IPS-NIHi11 (cell line): Measurements from ENCODE around the gene TMTC3.
"Not testable (repeated sequence)": the region's sequence is repeated elsewhere in the genome, so short reads cannot be mapped to it uniquely, and the experiment has no call there.

Experiments used
- DNase-seq: peaks from one replicate; pipeline ENCODE4 v3.0.0; 2012; ENCODE audit warnings: mixed read lengths, low spot score

Gene TMTC3

DNA sequence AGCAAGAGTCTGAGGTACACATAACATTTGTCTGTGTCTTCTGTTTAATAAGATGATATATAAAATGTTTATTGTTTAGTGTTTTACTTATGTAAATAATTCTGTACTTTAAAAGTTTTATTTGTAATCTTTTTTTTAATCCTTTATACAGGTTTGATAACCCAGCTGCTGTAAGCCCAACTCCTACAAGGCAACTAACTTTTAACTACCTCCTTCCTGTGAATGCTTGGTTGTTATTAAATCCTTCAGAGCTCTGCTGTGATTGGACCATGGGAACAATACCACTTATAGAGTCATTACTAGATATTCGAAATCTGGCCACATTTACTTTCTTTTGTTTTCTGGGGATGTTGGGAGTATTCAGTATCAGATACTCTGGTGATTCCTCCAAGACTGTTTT is 24.1 kb downstream of the TMTC3 start:
- no peak for DNase-seq

DNA sequence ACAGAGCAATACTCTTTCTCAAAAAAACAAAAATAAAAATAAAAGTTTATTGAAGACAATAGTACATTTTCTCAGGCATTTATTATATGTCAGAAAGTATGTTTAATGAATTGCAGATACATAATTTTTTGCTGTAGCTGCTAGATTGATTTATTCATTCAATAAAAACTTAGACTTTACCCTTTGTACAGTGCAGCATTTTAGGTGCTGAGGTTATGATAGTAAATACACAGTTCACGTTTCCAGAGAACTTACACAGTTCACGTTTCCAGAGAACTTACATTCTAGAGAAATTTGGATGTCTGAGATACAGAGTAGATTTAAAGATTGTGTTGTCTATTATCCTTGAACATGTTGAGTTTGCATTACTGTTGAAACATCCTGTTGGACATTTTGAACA is 25.3 kb downstream of the TMTC3 start:
- no peak for DNase-seq

DNA sequence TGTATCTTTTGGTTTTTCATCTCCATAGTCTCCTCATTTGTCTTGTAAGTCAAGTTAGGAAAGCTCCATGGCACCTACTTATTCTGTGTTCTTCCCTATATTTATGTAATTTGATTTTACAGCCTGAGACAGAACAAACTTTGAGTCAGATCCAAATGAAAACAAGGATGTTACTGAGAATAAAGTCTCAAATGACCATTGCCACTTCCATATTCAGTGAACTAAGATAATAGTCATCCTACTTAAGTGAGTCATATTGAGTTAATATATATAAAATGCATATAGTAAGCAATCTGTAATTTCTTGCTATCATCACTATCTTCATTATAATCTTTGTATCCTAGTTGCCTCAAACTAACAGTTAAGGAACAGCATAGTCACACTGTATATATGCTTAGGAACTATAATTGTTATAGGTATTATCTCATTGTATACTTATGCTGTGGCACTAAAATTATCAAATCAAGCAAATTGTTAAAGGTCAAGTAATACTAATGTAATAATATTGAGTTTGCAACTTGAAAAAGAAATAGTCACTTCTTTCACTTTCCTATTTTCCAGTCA is 30.8 kb downstream of the TMTC3 start:
- no peak for DNase-seq

DNA sequence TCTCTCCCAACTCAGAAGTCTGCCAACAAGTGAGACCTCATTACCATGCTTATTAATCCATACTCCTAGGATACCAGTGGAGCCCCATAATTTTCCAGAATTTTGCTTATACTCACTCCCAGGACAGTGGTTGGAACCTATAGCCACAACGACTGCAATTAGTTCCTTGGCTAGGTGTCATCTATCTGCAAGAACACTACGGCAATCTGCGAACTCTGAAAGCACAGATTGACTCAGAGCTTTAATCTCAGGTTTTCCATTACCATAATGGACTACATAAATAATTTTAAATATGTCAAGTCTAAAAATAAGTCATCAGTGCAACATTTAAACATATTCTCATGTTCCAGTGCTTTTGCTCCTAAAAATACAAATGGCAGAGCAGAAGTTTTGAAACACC is 33.4 kb downstream of the TMTC3 start:
- DNase-seq = no peak

DNA sequence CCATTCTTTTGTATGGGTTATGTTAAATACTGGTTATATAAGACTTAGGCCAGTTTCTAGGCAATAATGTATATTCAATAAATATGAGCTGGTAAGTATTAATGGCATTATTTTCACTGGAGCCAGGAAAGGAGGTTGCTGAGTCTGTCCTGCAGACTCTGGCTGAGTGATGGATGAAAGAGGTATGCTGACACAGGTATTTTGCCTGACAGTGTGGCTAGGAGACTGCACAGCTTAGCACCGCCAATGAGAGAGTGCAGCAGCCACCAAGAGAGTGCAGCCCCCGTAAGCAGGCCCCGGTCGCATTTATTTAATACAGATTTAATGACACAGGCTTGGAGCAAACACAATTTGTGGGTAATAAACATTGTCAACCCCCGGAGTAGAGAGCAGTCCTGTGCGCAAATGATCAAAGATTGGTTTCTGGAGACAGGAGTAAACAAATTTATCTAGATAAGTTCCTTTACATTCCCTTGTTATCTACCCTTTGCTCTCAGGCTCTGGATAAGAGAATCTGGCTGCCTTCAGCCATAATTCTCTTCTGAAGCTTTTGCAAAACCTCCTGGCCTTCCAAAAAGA is 37.4 kb downstream of the TMTC3 start:
- no peak for DNase-seq

DNA sequence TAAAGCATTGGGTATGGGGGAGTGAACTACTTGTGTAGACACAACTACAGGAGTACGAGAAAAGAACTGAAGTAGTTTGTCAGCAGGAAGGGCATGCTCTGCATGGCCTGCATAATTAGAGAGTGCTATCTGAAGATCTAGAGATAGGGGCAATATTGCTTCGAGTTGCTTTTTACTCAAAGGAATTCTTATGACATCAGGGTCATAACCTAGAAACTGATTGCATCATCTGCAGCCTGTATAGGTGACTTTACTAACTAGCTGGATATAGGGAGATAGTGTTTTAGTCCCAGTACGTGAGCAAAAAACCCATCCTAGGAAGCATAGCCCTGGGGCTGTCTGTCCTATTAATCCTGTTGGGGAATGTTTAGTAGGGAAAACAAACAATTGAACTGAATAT is 39.8 kb downstream of the TMTC3 start:
- DNase-seq = no peak

DNA sequence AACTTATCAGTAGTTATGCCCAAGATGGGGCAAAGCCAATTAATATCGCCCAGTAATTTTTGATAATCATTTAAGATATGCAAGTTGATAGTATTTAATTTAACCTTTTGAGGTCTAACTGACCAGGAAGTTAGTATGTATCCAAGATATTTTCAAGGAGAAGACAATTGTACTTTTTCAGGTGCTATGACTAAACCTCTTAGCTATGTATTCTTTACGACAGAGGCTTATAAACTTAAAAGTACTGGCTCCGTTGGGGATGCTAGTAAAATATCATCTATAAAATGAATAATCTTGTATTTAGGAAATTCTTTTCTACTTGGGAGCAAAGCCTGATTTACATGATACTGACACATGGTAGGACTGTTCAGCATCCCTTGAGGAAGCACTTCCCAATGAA is 40.3 kb downstream of the TMTC3 start:
- DNase-seq = no peak

DNA sequence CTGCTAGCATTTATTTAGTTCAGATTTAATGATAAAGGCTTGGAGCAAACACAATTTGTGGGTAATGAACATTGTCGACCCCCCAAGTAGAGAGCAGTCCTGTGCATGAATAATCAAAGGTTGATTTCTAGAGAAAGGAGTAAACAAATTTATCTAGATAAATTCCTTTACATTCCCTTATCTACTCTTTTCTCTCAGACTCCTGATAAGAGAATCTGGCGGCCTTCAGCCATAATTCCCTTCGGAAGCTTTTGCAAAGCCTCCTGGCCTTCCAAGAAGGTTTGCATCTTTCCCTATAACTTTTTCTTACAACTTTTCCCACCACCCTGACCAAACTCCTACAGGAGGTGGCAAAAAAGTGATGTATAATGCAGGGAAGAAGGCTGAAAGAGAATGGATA is 42.1 kb downstream of the TMTC3 start:
- no peak for DNase-seq

DNA sequence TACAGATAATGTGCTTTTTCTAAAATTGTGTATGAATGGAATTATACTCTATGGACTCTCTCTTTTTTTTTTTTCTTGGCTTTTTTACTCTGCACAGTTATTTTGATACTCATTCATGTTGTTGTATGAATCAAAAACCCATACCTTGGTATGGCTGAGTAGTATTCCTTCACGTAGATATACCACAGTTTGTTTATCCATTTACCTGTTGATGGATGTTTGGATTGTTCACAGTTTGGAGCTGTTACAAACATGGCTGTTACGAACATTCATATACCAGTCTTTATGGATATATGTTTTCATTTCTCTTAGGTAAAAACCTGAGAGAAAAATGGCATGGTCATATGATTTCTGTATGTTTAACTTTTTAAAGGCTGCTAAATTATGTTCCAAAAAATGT is 43.2 kb downstream of the TMTC3 start:
- no peak for DNase-seq

DNA sequence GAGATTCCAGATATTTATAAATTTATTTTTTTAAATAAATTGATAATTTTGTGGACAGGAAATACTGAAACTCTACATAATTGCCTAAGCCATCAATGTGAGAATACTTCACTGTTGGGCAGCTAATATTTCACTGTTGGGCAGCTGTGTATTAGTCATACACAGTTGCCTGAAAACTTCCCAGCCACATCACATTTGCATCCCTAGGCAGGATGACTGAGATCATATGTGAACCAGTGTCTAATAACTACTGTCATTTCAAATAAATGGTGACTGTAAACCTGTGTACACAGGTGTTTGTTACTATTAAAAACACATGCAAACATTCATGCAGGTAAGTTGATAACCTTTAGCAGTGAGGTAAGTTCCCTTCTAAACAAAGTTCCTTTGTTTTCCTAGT is 43.9 kb downstream of the TMTC3 start:
- no peak for DNase-seq

DNA sequence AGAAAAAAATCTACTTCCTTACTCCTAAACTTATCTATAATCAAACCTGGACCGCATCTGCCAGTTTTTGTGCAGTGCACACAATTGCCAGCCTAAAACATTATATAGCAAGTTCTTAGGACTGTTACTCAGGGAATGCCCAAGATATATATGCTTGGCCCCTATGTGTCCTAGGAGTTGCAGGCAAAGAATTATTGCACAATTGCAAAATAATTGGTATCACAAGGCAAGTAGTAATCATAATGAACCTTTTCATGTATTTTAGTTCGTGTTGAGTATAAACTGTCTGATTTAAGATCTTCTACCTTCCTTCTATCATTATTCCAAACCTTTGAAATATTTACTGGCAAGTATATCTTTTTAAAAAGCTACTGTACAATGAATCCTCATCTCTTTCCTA is 45.5 kb downstream of the TMTC3 start:
- no peak for DNase-seq

DNA sequence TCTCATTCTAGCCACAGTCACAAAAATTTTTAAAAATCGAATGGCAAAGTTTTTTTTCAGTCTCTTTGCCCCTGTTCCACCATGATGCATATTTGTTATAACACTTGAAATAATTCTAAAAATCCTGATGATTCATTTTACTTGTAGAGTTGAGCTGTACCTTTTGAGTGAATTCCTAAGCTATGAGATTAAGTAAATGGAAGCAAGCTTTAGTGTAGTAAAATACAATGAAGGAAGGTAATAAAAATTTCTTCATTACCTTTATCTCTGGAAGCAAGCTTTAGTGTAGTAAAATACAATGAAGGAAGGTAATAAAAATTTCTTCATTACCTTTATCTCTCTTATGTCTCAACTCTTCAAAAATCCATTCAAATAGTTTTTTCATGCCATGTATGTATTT is 46.1 kb downstream of the TMTC3 start:
- DNase-seq = no peak

DNA sequence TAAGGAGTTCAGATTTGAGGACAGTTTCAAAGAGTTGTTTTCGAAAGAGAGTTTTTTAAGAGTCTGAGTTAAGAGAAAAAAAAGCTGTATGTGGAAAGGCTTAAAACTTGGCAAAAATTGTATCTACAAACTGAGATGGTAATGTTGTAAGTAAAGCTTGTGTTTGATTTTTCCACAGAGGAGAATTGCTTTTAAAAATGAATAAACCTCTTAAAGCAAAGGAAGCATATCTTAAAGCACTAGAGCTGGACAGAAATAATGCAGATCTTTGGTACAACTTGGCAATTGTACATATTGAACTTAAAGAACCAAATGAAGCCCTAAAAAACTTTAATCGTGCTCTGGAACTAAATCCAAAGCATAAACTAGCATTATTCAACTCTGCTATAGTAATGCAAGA is 50.3 kb downstream of the TMTC3 start:
- no peak for DNase-seq

DNA sequence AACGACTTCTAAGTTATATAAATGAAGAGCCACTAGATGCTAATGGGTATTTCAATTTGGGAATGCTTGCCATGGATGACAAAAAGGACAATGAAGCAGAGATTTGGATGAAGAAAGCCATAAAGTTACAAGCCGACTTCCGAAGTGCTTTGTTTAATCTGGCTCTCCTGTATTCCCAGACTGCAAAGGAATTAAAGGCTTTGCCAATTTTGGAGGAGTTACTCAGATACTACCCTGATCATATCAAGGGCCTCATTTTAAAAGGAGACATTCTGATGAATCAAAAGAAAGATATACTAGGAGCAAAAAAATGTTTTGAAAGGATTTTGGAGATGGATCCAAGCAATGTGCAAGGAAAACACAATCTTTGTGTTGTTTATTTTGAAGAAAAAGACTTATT is 52.8 kb downstream of the TMTC3 start:
- no peak for DNase-seq

DNA sequence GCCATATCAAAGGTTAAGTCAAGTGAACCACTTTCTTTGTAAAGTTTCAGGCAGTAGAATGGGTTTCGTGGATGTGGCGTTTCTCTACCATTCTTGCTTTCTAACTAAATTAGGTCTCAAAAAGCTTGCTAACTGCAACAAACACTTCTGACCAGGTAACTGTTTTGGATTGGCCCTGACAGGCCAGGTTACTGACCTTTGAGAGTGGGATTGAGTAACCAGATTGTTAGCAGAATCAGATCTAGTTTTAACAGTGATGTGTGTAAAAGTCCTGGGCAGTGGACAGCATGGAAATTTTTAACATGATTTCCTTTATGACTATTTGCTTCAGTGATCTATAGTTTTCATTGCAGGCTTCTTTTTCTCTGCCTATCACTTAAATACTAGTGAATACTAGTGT is 57.9 kb downstream of the TMTC3 start:
- DNase-seq = no peak

DNA sequence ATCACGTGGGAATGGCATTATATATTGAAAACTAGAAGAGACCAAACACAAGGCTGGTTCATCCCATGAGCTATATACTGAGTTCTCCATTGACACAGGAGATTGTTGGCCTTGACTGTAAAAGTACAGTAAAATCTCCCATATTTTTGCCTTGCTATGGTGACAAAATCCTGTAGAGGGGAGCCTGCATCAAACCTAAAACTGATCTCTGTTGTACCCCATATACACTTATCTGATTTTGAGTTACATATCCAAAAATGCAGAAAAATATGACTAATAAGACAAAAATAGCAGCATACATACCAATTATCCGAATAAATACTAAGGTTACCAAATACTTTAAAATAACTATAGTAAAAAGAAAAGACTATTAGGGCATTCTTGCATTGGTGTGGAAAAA is 60.4 kb downstream of the TMTC3 start:
- DNase-seq = no peak

DNA sequence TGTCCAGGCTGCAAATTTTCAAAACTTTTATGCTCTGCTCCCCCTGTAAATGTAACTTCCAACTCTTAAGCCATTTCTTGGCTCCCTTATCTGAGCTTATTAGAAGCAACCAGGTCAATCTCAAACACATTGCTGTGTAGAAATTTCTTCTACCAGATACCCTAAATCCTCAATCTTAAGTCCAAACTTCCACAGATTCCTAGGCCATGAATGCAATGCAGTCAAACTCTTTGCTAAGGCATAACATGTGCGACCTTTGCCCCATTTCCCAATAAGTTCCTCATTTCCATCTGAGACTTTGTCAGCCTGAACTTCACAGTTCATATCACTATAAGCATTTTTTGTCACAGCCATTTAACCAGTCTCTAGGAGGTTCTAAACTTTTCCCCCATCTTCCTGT is 64.5 kb downstream of the TMTC3 start:
- DNase-seq = no peak

DNA sequence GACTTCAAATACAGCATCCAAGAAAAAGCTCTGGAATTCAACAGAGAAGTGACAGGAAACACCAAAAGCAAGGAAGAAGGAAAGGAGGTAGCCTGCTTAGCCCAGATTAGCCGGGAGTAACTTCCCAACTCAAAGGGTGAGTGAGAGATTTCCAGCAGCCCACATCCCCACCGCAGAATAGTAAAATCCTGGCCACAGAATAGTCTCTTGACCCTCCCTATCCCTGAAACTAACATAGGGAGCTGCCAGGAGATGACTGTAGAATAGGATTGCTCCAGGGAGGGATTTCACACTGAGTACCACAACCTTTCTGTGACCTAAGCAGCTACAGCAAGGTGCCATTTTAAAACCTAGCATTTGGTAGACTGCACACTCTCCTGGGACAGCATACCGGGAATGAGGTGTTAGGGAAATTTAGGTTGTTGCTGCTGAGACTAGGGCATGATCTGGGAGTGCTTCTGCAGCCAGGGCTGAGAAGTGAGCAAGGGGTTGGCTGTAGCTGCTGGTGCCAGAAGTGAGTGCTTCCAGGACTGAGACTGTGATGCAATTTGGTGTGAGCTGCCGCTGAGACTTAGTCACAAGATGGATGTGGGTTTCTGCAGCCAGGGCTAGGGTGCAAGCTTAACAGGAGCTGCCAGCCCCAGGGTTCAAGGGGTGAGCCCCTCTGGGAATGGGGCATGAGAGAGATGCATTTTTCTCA is 66.0 kb downstream of the TMTC3 start:
- DNase-seq = no peak

DNA sequence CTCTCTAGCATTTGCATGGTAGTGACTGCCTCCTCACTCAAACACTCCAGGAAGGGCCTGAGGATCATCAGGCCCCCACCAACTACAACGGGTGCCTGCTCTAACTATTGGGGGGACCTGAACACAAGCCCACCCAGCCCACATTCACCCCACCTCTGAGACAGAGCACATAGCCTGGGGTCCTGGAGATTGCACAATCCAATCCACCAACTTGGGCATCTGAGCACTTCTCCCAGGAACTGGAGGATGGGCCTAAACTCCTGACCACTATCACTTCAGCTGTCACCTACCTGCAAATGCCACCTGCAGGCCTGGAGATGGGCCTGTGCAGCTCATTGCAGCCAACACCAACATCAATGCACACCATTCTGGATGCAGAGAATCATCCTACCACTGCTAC is 66.6 kb downstream of the TMTC3 start:
- DNase-seq = no peak

DNA sequence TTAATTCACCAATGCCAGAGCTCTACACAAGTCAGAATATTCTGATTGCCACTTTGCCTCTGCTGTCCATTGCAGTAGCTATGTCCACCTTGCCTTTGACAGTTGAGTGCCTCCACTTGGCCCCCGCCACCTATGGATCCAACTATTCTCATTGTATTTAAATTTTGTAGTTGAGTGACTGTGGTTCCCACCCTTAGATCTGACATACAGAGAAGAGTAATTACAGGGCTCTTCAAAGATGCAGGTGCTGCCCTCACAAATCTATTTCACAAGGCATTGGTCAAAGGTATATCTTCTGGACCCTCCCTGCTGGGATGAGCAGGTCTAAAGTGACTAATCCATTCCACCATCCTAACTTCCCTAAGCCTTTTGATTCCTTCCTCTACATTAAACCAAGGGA is 68.2 kb downstream of the TMTC3 start:
- not testable (repeated sequence) for DNase-seq

DNA sequence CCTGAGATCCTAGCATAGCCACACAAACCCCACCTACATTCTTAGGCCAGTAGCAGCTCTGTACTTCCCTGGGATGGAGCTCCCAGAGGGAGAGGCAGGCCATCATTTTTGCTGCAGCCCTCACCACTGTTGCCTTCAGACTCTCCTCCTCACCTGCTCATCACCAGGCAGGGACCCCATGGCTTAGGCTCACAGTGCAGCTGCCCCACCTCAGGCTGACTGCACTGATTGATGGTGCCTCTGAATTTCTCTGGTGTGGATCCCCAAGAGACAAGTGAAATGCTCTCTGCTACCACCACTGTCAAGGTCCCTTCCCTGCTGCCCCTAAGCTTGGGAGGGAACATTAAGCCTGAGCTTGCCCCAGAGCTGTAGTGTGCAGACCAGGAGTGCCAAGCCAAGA is 76.2 kb downstream of the TMTC3 start:
- no peak for DNase-seq

DNA sequence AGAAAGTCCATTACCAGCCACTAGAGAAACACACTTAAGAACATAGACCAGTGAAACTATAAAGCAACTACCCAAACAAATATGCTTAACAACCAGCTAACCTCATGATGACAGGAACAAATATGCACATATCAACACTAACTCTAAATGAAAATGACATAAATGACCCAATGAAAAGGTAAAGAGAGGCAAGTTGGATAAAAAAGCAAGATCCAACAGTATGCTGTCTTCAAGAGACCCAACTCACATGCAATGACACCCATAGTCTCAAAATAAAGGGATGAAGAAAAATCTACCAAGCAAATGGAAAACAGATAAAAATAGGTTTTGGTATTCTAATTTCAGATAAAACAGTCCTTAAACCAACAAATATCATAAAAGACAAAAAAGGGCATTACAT is 77.8 kb downstream of the TMTC3 start:
- DNase-seq = no peak

DNA sequence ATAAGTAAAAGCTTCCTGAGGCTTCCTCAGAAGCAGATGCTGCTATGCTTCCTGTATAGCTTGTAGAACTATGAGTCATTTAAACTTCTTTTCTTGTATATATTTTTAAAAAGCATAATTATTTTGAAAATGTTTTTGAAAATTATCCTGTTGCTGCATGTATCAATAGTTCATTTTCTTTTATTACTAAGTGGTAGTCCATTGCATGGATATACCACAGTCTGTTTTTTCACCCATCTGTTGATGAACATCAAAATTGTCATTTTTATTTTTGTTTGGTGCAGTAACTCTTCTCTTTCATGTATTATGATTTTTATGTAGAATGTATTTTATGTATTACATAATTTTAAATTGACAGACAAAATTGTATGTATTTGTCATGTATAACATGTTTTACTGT is 81.4 kb downstream of the TMTC3 start:
- no peak for DNase-seq

DNA sequence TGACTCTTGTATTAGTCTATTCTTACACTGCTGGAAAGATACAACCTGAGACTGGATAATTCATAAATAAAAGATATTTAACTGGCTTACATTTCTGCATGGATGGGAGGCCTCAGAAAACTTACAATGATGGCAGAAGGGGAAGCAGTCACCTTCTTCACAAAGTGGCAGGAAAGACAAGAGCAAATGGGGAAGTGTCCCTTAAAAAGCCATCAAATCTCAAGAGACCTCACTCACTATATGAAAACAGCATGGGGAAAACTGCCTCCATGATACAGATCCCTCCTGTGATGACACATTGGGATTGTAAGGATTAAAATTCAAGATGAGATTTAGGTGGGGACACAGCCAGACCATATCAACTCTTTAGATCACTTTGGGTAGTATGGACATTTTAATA is 83.7 kb downstream of the TMTC3 start:
- no peak for DNase-seq
